Fibroblast of peridontal ligament (primary cell): ENCODE measurements around the gene PPP1R27.
A peak's percentile ranks its signal among the peaks of the same experiment; 100 is the strongest.

ENCODE experiments used
- DNase-seq: peaks from one replicate; pipeline ENCODE4 v3.0.0-alpha.2; 2010; ENCODE audit errors: extremely low read depth

The PPP1R27 gene

GRCh38 chr17:81860756-81861568 is 26.1 kb upstream of the PPP1R27 start:
- peak; percentile 100 for DNase-seq

- DNase-seq = no peak
Measured at GRCh38 chr17:81859906-81860755, 25.3 kb upstream of the PPP1R27 start, which contains the start of gene P4HB. Gene P4HB (minus strand): TSS chr17:81860535. CDS start chr17:81860471, 64 bp downstream.

- DNase-seq = peak; percentile 25
Measured at GRCh38 chr17:81858967-81859905, 24.4 kb upstream of the PPP1R27 start.

GRCh38 chr17:81858170-81858966 is 23.5 kb upstream of the PPP1R27 start:
- no peak for DNase-seq

- no peak for DNase-seq
Measured at GRCh38 chr17:81854974-81855774, 20.3 kb upstream of the PPP1R27 start.

GRCh38 chr17:81852237-81852636 is 17.4 kb upstream of the PPP1R27 start:
- DNase-seq = no peak

- no peak for DNase-seq
Measured at GRCh38 chr17:81851423-81851822, 16.6 kb upstream of the PPP1R27 start.

- no peak for DNase-seq
Measured at GRCh38 chr17:81849457-81849856, 14.6 kb upstream of the PPP1R27 start.

GRCh38 chr17:81846743-81847689 is 12.2 kb upstream of the PPP1R27 start:
- DNase-seq = no peak

- no peak for DNase-seq
Measured at GRCh38 chr17:81845881-81846742, 11.3 kb upstream of the PPP1R27 start.

- no peak for DNase-seq
Measured at GRCh38 chr17:81845361-81845760, 10.5 kb upstream of the PPP1R27 start.

- no peak for DNase-seq
Measured at GRCh38 chr17:81844887-81845286, 10.0 kb upstream of the PPP1R27 start.

- no peak for DNase-seq
Measured at GRCh38 chr17:81844327-81844851, 9.5 kb upstream of the PPP1R27 start.

GRCh38 chr17:81843713-81844326 is 9.0 kb upstream of the PPP1R27 start:
- no peak for DNase-seq

- DNase-seq = peak; percentile 26
Measured at GRCh38 chr17:81842725-81843504, 8.1 kb upstream of the PPP1R27 start.

GRCh38 chr17:81842378-81842724 is 7.5 kb upstream of the PPP1R27 start:
- no peak for DNase-seq
